Effector memory CD8-positive, alpha-beta T cell (primary cell): ENCODE data around the gene AKT1.
"Not testable (repeated sequence)": the region's sequence is repeated elsewhere in the genome, so short reads cannot be mapped to it uniquely, and the experiment has no call there.

Experiments
- ATAC-seq: fragments of 150-1000 bp; cut with Tn5 transposase; replicated peaks from 2 replicates; pipeline ENCODE4 v1.10.0; 2021; ENCODE audit warnings: mild to moderate bottlenecking, moderate library complexity
- DNase-seq, 3 experiments: peaks; one replicate each; pipeline ENCODE4 v3.0.0; 2021
- H3K27ac Mint-ChIP-seq, 2 donors: one replicate each; pipeline ENCODE4 v1.8.0; 2022; ENCODE audit warnings: mild to moderate bottlenecking in 2 of 2, mixed read lengths in 2 of 2, moderate library complexity in 2 of 2
- H3K27me3 Mint-ChIP-seq, 2 donors: one replicate each; pipeline ENCODE4 v1.8.0; 2022; ENCODE audit warnings: mixed read lengths in 2 of 2
- H3K36me3 Mint-ChIP-seq: one replicate; pipeline ENCODE4 v1.8.0; 2022; ENCODE audit warnings: mild to moderate bottlenecking, moderate library complexity, mixed read lengths; ENCODE audit not compliant: insufficient read depth
- H3K4me1 Mint-ChIP-seq, 2 donors: one replicate each; pipeline ENCODE4 v1.8.0; 2022; ENCODE audit warnings: low read depth in 2 of 2, mixed read lengths in 2 of 2
- H3K4me3 Mint-ChIP-seq, 2 donors: one replicate each; pipeline ENCODE4 v1.8.0; 2022; ENCODE audit warnings: mild to moderate bottlenecking in 2 of 2, mixed read lengths in 2 of 2, moderate library complexity in 2 of 2
- H3K9me3 Mint-ChIP-seq, 2 donors: one replicate each; pipeline ENCODE4 v1.8.0; 2022; ENCODE audit warnings: mixed read lengths in 2 of 2

Gene AKT1

DNA sequence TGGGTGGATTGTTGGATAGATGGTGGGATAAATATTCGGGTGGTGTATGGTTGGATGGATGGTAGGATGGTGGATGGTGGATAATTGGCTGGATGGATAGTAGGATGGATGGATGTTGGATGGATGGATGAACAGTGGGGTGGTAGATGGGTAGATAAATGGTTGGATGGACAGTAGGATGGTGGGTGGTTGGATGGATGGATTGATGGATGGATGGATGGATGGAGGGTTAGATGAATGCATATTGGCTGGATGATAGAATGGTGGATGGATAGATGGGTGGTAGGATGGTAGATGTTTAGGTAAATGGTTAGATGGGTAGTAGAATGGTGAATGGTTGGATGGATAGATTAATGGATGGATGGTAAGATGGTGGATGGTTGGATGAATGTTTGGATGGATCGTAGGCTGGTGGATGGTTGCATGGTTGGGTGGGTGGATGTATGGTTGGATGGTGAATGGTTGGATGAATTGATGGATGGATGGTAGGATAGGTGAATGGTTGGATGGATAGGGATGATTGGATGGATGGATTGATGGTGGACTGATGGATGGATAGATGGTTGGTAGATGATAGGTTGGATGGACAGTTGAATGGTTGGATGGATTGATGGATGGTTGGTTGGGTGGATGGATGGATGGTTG, 28.9 kb upstream of the AKT1 start:
- H3K9me3 Mint-ChIP-seq = peaks cover 0 to 9% of the 10 kb centered on the region in 2 donors
- H3K27me3 Mint-ChIP-seq = peaks cover 0 to 25% of the 10 kb centered on the region in 2 donors
- peak overlapping the region in 1 of 2 donors; percentile 5 for H3K27ac Mint-ChIP-seq
- H3K4me1 Mint-ChIP-seq = peaks cover 13 to 15% of the 10 kb centered on the region in 2 donors
- peak overlapping the region; percentile 90 for H3K4me3 Mint-ChIP-seq
- no peak for DNase-seq
- H3K36me3 Mint-ChIP-seq = peaks cover 12% of the 10 kb centered on the region
- no peak for ATAC-seq

DNA sequence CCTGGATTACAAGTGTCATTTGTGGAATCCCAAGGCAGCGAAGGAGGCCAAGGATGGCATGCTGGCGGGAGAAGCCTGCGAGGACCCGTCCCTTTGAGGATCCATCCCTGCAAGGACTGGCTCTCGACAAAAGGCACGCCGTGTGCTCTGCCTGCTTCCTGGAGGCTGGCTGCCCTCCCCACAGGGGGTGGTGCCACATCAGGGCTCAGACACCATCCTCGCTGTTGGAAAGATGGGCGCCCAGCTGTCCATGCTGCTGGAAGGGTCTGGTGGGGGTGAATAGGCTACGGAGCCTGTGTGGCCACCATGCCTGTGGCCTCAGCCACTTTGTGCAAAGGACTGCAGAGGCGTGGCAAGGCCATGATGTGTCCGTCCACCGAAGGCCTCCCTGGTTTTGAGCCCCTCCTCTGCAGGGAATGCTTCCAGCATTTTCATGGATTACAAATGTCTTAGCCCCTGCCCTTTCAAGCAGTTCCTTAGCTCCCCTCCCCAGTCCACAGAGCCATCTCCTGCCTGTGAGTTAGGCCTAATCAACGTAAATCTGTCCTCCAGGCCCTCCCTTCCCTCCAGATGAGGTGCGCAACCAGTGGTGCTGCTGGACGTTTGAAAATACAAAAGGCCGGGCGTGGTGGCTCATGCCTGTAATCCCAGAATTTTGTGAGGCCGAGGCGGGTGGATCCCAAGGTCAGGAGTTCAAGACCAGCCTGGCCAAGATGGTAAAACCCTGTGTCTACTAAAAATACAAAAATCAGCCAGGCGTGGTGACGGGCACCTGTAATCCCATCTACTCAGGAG, 27.5 kb upstream of the AKT1 start:
- Mint-ChIP-seq H3K27me3 (peaks cover 0 to 25% of the 10 kb centered on the region in 2 donors), H3K9me3 (peaks cover 0 to 9% of the 10 kb centered on the region in 2 donors), H3K4me3 (no peak overlapping the region), H3K36me3 (peaks cover 12% of the 10 kb centered on the region), H3K27ac (no peak overlapping the region), H3K4me1 (peaks cover 13 to 15% of the 10 kb centered on the region in 2 donors)
- ATAC-seq = no peak
- no peak for DNase-seq

DNA sequence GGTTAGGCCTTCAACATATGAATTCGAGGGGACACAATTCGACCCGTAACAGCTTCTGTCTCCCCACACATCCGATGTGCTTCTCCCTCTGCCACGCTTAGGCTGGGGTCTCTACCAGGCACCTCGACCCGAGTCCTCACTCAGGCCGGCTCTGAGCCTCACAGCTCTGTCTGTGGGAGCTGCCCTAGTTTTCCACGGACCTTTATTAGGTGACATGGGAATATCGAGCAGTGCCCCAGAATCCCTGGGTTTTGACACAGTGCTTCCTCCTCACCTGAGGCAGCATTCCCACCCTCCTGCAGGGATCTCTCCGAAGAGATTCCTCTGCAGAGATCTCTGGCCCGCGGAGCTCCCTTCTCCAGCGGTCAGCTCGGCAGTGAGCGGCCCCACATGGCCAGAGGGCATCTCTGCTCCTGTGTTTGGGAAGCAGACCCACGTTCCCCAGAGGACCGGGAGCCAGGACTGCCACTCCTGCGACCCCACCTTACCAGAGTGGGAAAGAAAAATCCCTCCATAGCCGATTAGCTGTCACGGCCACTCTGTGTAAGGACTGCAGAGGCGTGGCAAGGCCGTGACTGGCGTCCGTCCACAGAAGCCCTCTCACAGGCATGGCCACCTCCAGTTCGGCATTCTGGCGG, 26.5 kb upstream of the AKT1 start:
- H3K9me3 Mint-ChIP-seq = peaks cover 0 to 9% of the 10 kb centered on the region in 2 donors
- ATAC-seq (no peak), DNase-seq (no peak)
- H3K36me3 Mint-ChIP-seq = peaks cover 7% of the 10 kb centered on the region
- H3K27ac Mint-ChIP-seq = no peak overlapping the region
- H3K4me1 Mint-ChIP-seq = peaks cover 9 to 11% of the 10 kb centered on the region in 2 donors
- peaks cover 0 to 20% of the 10 kb centered on the region in 2 donors for H3K27me3 Mint-ChIP-seq
- H3K4me3 Mint-ChIP-seq = no peak overlapping the region

DNA sequence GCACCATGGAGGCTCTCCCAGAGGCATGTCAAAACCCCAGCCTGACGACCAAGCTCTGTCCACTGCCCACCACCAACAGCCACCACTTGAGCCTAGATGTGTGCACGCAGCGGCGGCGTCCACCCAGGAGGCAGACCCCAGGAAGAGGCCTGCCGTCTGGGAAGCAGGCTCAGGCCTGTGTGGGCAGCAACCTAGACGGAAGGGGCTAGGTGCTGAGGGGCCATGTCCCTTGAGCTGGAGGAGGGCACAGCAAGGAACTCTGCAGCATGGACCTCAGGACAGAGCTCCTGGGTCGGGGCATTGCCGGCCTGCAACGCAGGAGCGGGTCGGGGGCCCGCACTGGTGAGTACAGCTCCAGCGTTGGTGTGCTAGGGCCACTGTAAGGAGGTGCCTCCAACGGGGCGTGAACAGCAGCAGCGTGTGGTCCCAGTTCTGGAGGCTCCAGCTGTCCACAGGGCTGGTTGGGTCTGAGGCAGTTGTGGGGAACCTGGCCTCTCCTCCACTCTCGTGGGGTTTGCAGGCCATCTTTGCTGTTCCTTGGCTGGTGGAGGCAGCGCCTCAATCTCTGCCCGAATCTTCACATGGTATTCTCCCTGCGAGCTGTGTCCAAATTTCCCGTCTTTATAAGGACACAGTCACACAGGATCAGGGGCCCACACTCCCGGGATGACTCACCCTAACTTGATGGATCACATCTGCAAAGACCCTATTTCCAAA, 25.8 kb upstream of the AKT1 start:
- Mint-ChIP-seq H3K36me3 (peaks cover 6% of the 10 kb centered on the region), H3K27ac (no peak overlapping the region), H3K9me3 (peaks cover 0 to 9% of the 10 kb centered on the region in 2 donors), H3K27me3 (peaks cover 0 to 17% of the 10 kb centered on the region in 2 donors), H3K4me1 (peaks cover 7 to 11% of the 10 kb centered on the region in 2 donors), H3K4me3 (no peak overlapping the region)
- ATAC-seq (no peak), DNase-seq (no peak)

DNA sequence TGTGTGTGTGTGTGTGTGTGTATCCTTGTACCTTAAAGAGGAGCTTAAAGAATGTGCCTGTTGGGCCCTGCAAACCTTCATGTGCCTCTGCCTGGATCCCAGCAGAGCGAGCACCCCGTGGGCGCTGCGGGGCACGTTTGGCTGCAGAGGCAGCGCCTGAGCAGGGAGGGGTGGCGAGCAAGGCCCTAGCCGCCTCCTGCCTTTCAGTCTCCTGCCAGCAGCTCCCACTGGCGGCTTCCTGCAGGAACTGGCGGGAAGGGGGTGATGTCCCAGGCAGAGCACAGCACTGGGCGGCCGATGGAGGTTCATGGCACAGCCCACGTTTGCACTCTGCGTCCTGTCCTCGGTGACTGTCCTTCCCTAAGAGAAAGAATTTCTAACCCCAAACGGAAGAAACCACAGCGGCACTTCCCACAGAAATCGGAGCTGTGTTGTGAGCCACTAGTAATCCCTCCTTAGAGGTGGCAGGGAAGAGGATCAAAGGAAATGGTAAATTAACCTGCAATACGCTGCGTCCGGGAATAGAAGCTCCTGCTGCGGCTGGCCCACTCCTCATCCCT, 25.2 kb upstream of the AKT1 start:
- no peak for DNase-seq
- Mint-ChIP-seq H3K27me3 (peaks cover 0 to 15% of the 10 kb centered on the region in 2 donors), H3K27ac (no peak overlapping the region), H3K4me3 (no peak overlapping the region), H3K36me3 (peaks cover 4% of the 10 kb centered on the region), H3K4me1 (peaks cover 6 to 10% of the 10 kb centered on the region in 2 donors), H3K9me3 (peaks cover 0 to 9% of the 10 kb centered on the region in 2 donors)
- no peak for ATAC-seq

DNA sequence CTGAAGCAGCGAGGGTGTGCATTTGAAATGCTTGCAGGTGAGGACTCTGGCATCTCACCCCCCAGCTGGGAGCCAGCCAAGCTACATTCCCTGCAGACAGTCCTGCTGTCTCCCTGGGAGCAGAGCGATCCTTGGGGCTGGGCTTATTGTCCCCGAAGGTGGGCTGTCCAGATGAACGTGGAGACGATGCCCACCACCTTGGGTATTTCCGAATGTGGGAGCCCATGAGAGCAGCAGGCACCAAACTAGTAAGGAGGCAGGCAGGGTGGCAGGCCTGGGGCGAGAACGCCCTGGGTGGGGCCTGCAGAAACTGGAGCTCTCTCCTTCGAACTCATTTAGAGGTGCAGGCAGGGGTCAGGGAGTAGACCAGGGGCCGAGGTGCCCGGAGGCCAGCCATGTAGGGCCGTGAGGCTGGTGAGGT, 23.8 kb upstream of the AKT1 start:
- no peak for DNase-seq

DNA sequence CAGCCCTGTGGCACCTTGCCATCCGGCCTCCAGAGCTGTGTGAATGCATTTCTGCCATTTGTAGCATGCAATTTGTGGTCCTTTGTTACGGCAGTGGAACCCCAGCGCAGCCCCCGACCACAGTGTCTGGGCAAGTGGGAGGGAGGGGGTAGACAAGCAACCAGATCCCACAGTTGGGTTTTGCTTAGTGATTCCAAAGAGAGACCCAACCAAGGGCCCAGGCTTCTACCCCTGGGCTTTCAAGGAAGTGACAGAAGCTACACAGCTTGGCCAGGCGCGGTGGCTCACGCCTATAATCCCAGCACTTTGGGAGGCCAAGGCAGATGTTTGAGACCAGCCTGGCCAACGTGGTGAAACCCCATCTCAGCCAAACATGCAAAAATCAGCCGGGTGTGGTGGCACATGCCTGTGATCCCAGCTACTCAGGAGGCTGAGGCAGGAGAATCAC, 23.2 kb upstream of the AKT1 start:
- ATAC-seq (no peak), DNase-seq (no peak)
- no peaks in the 10 kb centered on the region for H3K9me3 Mint-ChIP-seq
- H3K4me3 Mint-ChIP-seq = no peak overlapping the region
- H3K4me1 Mint-ChIP-seq = peaks cover 5 to 11% of the 10 kb centered on the region in 2 donors
- H3K27me3 Mint-ChIP-seq = no peaks in the 10 kb centered on the region
- peak overlapping the region in 1 of 2 donors; percentile 26 for H3K27ac Mint-ChIP-seq
- H3K36me3 Mint-ChIP-seq = peaks cover 9% of the 10 kb centered on the region

More for the DNA sequence above, 23.8 kb upstream of the AKT1 start:
- Mint-ChIP-seq H3K4me1 (peaks cover 3 to 7% of the 10 kb centered on the region in 2 donors), H3K27me3 (peaks cover 0 to 1% of the 10 kb centered on the region in 2 donors), H3K36me3 (peaks cover 9% of the 10 kb centered on the region), H3K9me3 (peaks cover 0 to 2% of the 10 kb centered on the region in 2 donors), H3K27ac (peak overlapping the region in 1 of 2 donors; percentile 26), H3K4me3 (no peak overlapping the region)
- no peak for ATAC-seq

DNA sequence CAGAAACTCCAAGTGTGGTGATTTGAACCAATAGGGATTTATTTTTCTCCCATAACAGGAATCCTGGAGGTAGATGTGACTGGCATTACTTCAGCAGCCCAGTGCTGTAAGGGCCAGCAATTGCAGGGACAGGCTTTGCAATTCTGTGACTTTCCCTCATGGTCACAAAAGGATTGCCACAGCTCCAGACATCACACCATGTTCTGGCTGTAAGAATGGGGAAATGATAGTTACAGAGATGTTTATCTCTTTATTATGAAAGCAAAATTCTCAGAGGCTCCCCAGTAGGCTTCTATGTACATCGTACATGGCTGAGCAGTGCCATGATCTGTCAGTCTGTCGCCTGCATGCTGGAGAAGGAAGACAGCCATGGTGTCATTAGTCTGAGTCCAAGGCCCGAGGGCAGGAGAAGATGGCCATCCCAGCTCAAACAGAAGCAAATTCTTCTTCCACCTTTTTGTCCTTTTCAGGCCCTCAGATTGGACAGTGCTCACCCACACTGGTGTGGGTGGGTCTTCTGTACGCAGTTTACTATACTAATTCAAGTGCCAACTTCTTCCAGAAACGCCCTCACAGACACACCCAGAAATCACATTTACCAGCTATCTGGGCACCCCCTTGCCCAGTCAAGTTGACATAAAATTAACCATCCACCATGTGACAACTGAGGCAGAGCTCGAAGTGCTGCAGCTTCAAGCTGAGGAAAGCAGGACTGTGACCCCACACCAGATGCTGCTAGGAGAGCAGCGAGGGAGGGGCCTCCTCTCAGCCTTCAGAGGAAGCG, 22.6 kb upstream of the AKT1 start:
- H3K27ac Mint-ChIP-seq = no peak overlapping the region
- H3K4me3 Mint-ChIP-seq = peak overlapping the region in 1 of 2 donors; percentile 87
- peaks cover 5 to 11% of the 10 kb centered on the region in 2 donors for H3K4me1 Mint-ChIP-seq
- H3K36me3 Mint-ChIP-seq = peaks cover 9% of the 10 kb centered on the region
- ATAC-seq = no peak
- no peak for DNase-seq
- H3K9me3 Mint-ChIP-seq = no peaks in the 10 kb centered on the region
- H3K27me3 Mint-ChIP-seq = no peaks in the 10 kb centered on the region

DNA sequence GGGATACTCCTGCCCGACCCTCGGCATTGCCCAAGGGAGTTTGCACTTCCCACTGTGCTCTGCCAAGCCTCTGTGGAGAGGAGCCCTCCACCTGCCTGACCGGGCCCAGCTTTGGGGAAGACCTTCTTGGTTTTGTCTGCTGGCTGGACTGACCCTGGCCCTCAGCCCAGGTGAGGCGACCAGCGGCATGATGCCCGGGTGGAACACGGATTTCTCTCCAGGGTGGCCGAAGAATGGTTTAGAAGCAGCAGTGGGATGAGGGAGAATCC, 21.0 kb upstream of the AKT1 start:
- H3K27ac Mint-ChIP-seq = peak overlapping the region; percentile 93 to 97
- H3K36me3 Mint-ChIP-seq = peaks cover 9% of the 10 kb centered on the region
- H3K4me3 Mint-ChIP-seq = peak overlapping the region; percentile 87 to 91
- peaks cover 5 to 11% of the 10 kb centered on the region in 2 donors for H3K4me1 Mint-ChIP-seq
- H3K27me3 Mint-ChIP-seq = no peaks in the 10 kb centered on the region
- no peak for ATAC-seq
- H3K9me3 Mint-ChIP-seq = no peaks in the 10 kb centered on the region
- DNase-seq = no peak

DNA sequence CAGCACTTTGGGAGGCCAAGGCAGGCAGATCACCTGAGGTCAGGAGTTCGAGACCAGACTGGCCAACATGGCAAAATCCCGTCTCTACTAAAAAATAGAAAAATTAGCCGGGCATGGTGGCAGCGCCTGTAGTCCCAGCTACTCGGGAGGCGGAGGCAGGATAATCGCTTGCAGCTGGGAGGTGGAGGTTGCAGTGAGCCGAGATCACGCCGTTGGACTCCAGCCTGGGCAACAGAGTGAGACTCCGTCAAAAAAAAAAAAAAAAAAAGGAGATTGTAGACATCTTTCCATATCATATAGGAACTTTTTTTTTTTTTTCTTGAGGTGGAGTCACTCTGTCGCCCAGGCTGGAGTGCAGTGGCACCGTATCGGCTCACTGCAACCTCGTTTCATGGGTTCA, 19.2 kb upstream of the AKT1 start:
- peak overlapping the region in 1 of 2 donors; percentile 97 for H3K27ac Mint-ChIP-seq
- not testable (repeated sequence) for ATAC-seq, DNase-seq, H3K36me3 Mint-ChIP-seq, H3K27me3 Mint-ChIP-seq, H3K9me3 Mint-ChIP-seq
- H3K4me3 Mint-ChIP-seq = peak overlapping the region; percentile 87 to 91
- peaks cover 5 to 11% of the 10 kb centered on the region in 2 donors for H3K4me1 Mint-ChIP-seq

DNA sequence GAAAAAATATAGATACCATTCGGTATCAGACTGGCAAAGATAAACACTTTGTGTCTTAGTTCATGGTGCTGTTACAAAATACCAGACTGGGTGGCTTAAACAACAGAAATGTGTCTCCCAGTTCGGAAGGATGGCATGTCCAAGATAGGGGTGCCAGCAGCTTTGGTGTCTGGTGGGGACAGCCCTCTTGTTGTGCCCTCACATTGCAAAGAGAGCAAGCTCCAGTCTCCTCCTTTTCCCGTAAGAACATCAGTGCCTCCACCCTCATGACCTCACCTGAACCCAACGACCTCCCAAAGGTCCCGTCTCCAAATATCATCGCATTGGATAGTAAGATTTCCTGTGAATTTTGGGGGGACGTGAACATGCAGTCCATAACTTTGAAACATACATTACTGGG, 17.7 kb upstream of the AKT1 start:
- H3K27ac Mint-ChIP-seq = no peak overlapping the region
- H3K4me3 Mint-ChIP-seq = no peak overlapping the region
- ATAC-seq (no peak), DNase-seq (no peak)
- H3K27me3 Mint-ChIP-seq = no peaks in the 10 kb centered on the region
- no peaks in the 10 kb centered on the region for H3K9me3 Mint-ChIP-seq
- peaks cover 5 to 11% of the 10 kb centered on the region in 2 donors for H3K4me1 Mint-ChIP-seq
- H3K36me3 Mint-ChIP-seq = peaks cover 9% of the 10 kb centered on the region

DNA sequence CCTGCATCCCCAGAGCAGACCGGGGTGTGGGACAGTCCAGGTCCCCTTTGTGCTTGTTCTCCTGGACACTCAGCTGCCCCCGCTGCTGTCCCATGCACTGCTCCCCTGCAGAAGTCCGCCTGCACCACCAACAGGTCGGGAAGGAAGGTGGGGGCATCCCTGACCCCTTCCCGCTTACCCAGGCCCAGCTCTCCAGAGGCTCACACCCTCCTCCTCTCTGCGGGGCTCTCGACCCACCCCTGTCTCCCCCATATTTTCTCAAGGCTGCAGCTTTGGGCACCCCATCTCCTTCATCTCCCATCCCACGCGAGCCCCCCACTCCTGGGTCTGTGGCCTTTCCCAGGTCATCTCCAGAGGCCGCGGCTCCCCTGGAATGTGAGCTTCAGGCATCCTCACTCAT, 14.8 kb upstream of the AKT1 start:
- peaks cover 5 to 10% of the 10 kb centered on the region in 2 donors for H3K4me1 Mint-ChIP-seq
- no peak for ATAC-seq
- H3K9me3 Mint-ChIP-seq = no peaks in the 10 kb centered on the region
- H3K36me3 Mint-ChIP-seq = peaks cover 4% of the 10 kb centered on the region
- H3K27ac Mint-ChIP-seq = no peak overlapping the region
- H3K4me3 Mint-ChIP-seq = no peak overlapping the region
- DNase-seq = no peak
- H3K27me3 Mint-ChIP-seq = no peaks in the 10 kb centered on the region
